GM19395 (cell line): ENCODE data around the gene PIN1.
"Not testable (repeated sequence)": the region's sequence is repeated elsewhere in the genome, so short reads cannot be mapped to it uniquely, and the experiment has no call there.

Experiments used
- ATAC-seq: cut with Tn5 transposase; IDR thresholded peaks from one replicate; pipeline ENCODE4 v1.9.1; 2021; ENCODE audit warnings: mild to moderate bottlenecking, moderate library complexity; ENCODE audit not compliant: unreplicated experiment

PIN1 gene

DNA sequence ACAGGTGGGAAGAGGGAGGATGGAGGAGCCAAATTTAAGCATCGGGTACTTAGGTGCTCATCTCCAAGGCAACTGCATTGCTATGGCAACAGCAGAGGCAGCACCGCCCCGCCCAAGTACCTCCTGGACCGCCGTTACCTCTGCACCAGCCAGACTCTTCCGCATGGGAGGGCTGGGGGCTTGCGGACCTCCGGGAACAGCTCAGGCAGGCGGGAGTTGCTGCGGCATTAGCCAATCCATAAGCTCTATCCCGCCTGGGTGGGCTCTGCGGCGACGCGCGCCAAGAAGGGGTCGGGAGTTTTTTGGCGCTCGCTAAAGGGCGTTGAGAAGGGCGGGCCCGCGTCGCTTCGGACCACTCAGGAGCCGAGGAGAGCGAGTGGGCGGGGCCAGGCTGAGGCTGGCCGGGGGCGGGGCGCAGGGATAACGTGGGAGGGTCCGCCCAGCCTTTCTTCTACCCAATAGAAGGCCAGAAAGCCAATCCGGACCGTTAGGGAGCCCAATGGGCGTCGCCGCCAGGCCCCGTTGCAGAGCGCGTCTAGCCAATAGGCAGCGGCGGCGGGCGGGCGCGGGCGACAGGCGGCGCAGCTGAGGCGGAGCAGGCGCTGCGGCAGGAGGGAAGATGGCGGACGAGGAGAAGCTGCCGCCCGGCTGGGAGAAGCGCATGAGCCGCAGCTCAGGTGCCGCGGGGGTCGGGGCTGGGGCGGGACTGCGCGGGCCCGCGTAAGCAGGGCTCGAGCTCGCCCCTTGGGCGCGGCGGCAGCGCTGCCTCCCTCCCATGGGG, at the start of gene PIN1:
TSS of gene PIN1 (plus strand) at position 593 of the 781 bp plus-strand sequence. CDS start at position 620, 27 bp downstream.
- ATAC-seq: peak; percentile 94

- peak; percentile 81 for ATAC-seq
Measured at GRCh38 chr19:9785367-9786331, 49.5 kb upstream of the PIN1 start.

GRCh38 chr19:9786342-9786741, 48.8 kb upstream of the PIN1 start:
- no peak for ATAC-seq

- no peak for ATAC-seq
Measured at GRCh38 chr19:9786819-9787218, 48.3 kb upstream of the PIN1 start.

DNA sequence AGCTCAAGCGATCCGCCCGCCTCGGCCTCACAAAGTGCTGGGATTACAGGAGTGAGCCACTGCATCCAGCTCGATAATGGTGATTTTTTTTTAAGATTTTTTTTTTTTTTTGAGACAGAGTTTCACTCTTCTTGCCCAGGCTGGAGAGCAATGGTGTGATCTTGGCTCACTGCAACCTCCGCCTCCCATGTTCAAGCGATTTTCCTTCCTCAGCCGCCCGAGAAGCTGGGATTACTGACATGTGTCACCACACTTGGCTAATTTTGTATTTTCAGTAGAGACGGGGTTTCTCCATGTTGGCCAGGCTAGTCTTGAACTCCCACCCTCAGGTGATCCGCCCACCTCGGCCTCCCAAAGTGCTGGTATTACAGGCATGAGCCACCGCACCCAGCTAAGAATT, 46.5 kb upstream of the PIN1 start:
- ATAC-seq: not testable (repeated sequence)

- ATAC-seq: no peak
Measured at GRCh38 chr19:9789066-9789465, 46.1 kb upstream of the PIN1 start.

- not testable (repeated sequence) for ATAC-seq
Measured at GRCh38 chr19:9789579-9789978, 45.5 kb upstream of the PIN1 start.

DNA sequence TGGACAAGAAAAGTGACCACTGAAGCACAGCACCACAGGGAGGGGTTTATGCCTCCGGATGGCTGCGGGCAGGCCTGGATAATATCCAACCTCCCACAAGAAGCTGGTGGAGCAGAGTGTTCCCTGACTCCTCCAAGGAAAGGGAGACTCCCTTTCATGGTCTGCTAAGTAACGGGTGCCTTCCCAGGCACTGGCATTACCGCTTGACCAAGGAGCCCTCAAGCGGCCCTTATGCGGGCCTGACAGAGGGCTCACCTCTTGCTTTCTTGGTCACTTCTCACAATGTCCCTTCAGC, 44.1 kb upstream of the PIN1 start:
- ATAC-seq: not testable (repeated sequence)

GRCh38 chr19:9791552-9792205, 43.4 kb upstream of the PIN1 start:
- no peak for ATAC-seq

GRCh38 chr19:9792206-9793070, 42.7 kb upstream of the PIN1 start:
- ATAC-seq: no peak

DNA sequence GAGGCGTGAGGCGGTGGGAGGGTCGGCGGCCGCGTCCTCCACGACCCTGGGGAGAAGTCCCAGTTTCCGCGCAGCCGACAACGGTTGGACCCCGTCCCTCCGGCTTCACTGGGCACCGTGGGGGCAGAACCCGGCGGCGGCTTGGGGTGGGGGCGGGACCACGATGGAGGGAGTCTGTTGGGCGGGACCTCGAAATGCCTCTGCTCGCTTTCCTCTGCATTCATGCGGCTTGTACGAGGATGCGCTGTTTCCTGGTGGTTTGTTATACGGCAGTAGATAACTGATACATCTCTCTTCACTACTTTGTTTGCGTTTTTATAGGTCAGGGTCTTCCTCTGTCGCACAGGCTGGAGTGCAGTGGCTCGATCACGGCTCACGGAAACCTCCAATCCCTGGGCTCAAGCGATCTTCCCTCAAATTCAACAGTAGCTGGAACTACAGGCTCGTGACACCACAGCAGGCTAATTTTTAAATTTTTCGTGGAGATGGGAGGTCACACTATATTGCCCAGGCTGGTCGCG, 42.0 kb upstream of the PIN1 start:
- ATAC-seq: no peak

DNA sequence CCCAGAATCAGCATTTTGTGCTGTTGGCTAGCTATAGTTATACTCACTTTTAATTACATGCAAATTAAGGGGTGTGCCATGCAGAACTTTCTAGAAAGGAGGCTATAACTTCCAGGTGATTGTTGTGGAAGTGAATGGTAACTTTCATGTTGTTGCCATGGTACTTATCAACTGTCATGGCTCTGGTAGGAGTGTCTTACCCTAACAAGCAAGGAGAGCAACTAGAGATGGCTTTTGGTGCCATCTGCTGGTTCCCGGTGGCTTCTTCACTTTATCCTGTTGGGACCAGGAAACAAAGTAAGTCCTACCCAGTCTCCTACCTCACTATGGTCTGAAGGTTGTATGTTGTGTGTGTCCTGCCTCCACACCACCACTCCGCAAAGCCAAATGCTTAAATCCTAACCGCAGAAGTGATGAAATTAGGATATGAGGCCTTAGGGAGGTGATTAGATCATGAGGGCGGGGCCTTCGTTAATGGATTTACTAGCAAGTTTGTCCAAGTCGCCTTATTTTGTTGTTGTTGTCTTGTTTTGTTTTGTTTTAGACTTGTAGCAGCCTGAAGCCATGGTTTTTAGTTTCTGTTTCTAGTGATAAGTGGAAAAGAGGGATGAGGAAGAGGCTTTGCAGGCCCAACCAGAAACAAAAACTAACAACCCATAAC, 38.9 kb upstream of the PIN1 start:
- ATAC-seq: no peak

GRCh38 chr19:9797871-9798270, 37.2 kb upstream of the PIN1 start:
- ATAC-seq: no peak

DNA sequence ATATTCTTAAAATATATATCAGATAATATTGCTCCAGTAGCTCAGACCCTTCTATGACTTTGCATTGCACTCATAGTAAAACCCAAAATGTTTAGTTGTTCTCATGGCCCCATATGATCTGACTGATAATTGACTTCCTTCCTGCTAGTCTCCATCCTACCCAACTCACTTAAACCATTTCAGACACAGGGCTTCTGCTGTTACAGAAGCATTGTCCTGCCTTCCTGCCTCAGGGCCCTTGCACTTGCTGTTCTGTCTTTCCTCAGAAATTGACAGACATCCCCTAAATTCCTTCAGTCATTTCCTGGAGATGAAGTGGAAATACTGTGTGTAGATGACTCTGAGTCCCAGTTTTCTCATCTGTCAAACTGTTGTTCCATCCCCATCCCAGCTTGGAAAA, 36.0 kb upstream of the PIN1 start:
- no peak for ATAC-seq

DNA sequence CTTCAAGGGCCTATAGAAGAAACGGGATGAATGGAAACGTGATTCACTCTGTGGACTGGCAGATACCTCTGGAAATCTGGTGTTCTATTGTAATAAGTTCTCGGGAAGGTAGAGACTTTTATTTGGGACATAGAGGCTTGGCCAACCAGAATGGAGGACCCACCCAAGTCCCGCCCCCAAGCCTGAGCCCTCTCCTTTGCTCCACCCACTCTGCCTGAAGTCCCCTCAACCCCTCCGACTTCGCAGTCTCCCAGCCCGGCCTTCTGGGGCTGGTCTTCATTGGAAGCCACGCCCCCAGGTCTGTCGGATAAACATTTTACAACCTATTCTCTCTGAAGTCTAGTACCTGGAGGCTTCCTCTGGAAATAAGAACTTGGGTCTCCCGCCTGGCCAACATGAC, 33.1 kb upstream of the PIN1 start:
- no peak for ATAC-seq

DNA sequence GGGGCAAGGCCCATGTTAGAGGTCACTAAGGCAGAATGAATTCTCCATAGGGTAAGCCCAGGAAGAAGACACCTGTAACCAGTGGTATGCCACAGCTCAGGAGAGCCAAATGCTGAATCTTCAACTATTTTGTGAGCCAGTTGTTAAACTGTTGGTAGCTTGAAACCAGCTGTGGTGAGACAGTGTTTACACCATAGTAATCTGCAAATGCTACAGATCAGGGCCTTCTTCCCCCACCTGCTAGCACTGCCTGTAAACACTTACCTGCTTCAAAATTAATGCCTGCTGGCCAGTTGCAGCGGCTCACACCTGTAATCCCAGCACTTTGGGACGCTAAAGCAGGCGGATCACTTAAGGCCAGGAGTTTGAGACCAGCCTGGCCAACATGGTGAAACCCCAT, 28.3 kb upstream of the PIN1 start:
- ATAC-seq: no peak

GRCh38 chr19:9808855-9809824, 26.0 kb upstream of the PIN1 start:
- no peak for ATAC-seq

DNA sequence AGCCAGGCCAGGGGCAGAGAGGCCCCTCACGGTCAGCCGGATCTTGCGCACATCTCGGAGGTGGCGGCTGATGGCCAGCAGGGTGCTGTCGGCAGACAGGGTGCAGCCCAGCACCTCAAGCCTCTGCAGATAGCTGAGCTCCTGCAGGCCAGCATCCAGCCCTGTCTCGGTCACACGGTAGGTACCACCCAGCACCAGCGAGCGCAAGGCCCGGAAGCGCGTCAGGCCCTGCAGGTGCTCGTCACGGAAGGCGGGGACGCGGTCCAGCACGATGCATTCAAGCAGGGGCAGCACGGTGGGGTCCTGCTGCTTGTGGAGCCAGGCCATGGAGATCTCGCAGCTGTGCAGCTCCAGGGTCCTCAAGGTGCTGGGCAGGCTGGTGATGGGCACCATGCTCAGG, 24.0 kb upstream of the PIN1 start:
- ATAC-seq: no peak
